Transverse colon (tissue), 3 donors: ENCODE measurements around the gene PRSS12.

ENCODE experiments used
- CTCF ChIP-seq, 5 experiments: fragments of 200-600 bp in 3 of 5; fragments of 450-650 bp in 2 of 5; sonication (generic) in 3 of 5; IDR thresholded peaks; 1 replicate in 2 of 5; 2 replicates in 3 of 5; pipeline ENCODE4 v1.5.1; 2016 to 2017; ENCODE audit warnings: antibody characterized with exemption in 5 of 5, inconsistent platforms in 3 of 5, mild to moderate bottlenecking in 2 of 5, moderate library complexity in 1 of 5
- POLR2A ChIP-seq: fragments of 450-650 bp; IDR thresholded peaks from one replicate; pipeline ENCODE4 v1.6.1; 2016; ENCODE audit warnings: antibody characterized with exemption, mild to moderate bottlenecking, moderate library complexity

- TF ChIP-seq POLR2A, result no peak
- no peak for TF ChIP-seq CTCF (IDR thresholded peaks at IDR 0.05)
Measured at GRCh38 chr4:118326585-118326984, 26.2 kb downstream of the PRSS12 start.
